AG04449 (cell line): ENCODE measurements around the gene TBK1.

ENCODE experiments used
- CTCF ChIA-PET: fragments of 350-600 bp; formaldehyde crosslinking; extraction: SDS; loops from one replicate; lab custom pipeline; 2021; ENCODE audit warnings: antibody characterized with exemption; lab: Yijun Ruan, JAX
- POLR2A ChIA-PET: fragments of 400-600, 350-600 bp; formaldehyde crosslinking; extraction: SDS; loops from one replicate; lab custom pipeline; 2020; ENCODE audit warnings: antibody characterized with exemption, inconsistent platforms; lab: Yijun Ruan, JAX
- DNase-seq: peaks from one replicate; pipeline ENCODE4 v3.0.0-alpha.2; 2010; ENCODE audit warnings: low read depth, low spot score
- H3K4me3 ChIP-seq: 2 replicates; pipeline ENCODE4 v1.5.1; 2011; ENCODE audit warnings: low read depth, mild to moderate bottlenecking, control low read depth, low read length
- TF ChIP-seq, protein P1 (sequence below): IDR thresholded peaks from one replicate; pipeline ENCODE4 v1.5.1; 2011; ENCODE audit warnings: mild to moderate bottlenecking, moderate library complexity, low read length, control low read depth, inconsistent platforms; ENCODE audit not compliant: insufficient read depth; ENCODE audit errors: missing control alignments

The TBK1 gene

DNA sequence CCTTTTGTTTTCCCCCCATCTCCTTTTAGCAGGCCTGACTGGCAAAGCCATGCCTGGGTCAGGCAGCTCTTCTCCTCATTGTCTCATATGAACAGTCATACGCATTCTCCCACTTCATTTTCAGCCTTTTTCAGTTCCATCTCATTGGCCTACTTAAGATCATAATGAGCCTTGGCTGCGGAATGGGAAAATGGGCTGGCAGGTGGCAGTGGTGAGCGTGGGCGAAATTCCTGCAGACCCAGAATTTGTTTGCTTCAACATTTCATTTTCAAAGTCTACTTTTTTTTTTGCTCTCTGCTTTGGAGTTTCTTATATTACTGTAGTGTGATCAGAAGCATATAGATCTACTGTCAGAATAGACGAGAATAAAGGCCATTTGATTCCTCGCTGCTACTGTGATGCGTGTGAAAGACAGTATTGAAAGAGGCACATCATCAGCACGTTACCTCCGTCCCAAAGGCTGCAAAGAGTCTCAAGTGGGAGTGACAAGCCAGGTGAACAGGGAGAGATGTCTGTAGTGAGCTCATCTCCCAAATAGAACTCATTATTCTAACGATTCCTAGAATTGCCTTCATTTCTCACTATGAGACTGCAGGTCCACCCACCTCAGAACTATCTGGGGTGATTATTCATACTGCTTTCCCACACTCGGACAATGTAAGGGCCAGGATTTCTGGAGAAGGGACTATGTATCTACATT, 73.7 kb downstream of the TBK1 start:
- TF ChIP-seq, protein P1, sequence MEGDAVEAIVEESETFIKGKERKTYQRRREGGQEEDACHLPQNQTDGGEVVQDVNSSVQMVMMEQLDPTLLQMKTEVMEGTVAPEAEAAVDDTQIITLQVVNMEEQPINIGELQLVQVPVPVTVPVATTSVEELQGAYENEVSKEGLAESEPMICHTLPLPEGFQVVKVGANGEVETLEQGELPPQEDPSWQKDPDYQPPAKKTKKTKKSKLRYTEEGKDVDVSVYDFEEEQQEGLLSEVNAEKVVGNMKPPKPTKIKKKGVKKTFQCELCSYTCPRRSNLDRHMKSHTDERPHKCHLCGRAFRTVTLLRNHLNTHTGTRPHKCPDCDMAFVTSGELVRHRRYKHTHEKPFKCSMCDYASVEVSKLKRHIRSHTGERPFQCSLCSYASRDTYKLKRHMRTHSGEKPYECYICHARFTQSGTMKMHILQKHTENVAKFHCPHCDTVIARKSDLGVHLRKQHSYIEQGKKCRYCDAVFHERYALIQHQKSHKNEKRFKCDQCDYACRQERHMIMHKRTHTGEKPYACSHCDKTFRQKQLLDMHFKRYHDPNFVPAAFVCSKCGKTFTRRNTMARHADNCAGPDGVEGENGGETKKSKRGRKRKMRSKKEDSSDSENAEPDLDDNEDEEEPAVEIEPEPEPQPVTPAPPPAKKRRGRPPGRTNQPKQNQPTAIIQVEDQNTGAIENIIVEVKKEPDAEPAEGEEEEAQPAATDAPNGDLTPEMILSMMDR: no peak
- CTCF ChIA-PET: interaction anchor here (1.4 to 4.1 kb wide), 2 partner anchors 23 to 24 kb away, joined by 5 to 26 read pairs; no protein-coding TSS in a partner anchor

DNA sequence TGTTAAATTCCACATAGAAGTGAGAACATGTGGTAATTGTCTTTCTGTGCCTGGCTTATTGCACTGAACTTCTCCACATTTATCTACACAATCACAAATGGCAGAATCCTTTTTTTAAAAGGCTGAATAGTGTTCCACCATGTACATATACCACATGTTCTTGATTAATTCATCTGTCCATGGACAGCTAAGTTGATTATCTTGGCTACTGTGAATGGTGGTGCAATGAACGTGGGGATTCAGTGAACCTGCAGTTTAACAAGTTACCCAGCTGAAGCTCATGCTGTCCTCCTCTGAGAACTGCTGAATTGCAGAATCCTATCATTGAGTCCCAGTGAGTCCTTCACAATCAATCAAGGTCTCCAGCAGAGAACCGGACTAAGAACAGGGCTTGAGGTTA, 74.9 kb downstream of the TBK1 start:
- TF ChIP-seq, protein P1: no peak
- POLR2A ChIA-PET: no interaction called here
- DNase-seq: no peak
- CTCF ChIA-PET: interaction anchor here (1.3 to 1.4 kb wide), 2 partner anchors 21 to 23 kb away, joined by 4 to 5 read pairs; no protein-coding TSS in a partner anchor
- H3K4me3 ChIP-seq: no peak overlapping the region

More for the DNA sequence above, 73.7 kb downstream of the TBK1 start:
- POLR2A ChIA-PET: no interaction called here
- DNase-seq: no peak
- no peak overlapping the region for H3K4me3 ChIP-seq

DNA sequence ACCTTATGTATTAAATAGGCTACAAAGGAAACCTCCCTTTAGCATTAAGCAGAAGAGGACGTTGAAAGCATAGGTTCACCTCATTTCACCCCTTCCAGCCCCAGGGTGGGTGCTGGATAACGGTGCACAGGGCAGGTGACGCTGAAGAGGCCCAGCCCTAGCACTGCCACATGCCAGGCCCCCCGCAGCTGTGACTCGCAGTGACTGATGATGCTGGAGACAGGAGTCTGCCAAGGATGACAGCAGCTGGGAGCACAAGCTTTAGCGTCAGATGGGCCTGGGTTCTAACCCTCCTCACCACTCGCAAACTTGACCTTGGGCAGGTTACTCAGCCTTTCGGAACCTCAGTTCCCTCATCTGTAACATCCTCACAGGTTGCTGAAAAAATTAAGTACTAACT, 76.7 kb downstream of the TBK1 start:
- POLR2A ChIA-PET: no interaction called here
- no peak for DNase-seq

DNA sequence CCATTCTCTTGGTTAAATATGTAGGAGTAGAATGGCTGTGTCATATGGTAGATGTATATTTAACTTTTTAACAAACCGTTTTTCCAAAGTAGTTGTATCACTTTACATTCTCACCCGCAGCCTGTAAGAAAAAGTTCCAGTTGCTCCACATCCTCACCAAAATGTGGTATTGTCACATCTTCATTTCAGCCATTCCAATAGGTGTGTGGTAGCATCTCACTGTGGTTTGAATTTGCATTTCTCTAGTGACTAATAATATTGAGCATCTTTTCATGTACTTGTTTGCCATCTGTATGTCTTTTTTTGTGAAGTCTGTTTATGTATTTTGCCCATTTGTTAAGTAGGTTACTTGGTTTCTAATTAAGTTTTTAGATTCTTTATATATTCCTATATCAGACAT, 78.6 kb downstream of the TBK1 start:
- POLR2A ChIA-PET: no interaction called here
- no peak for DNase-seq
- CTCF ChIA-PET: interaction anchor here (0.8 to 3.8 kb wide), 3 partner anchors 9 to 19 kb away, joined by 3 to 23 read pairs (median 3); no protein-coding TSS in a partner anchor
- no peak overlapping the region for H3K4me3 ChIP-seq
- TF ChIP-seq, protein P1: no peak

More for the DNA sequence above, 76.7 kb downstream of the TBK1 start:
- TF ChIP-seq, protein P1: no peak
- no peak overlapping the region for H3K4me3 ChIP-seq
- CTCF ChIA-PET: interaction anchor here (1.1 to 3.8 kb wide), 3 partner anchors 14 to 170 kb away, joined by 3 to 23 read pairs (median 3); no protein-coding TSS in a partner anchor

DNA sequence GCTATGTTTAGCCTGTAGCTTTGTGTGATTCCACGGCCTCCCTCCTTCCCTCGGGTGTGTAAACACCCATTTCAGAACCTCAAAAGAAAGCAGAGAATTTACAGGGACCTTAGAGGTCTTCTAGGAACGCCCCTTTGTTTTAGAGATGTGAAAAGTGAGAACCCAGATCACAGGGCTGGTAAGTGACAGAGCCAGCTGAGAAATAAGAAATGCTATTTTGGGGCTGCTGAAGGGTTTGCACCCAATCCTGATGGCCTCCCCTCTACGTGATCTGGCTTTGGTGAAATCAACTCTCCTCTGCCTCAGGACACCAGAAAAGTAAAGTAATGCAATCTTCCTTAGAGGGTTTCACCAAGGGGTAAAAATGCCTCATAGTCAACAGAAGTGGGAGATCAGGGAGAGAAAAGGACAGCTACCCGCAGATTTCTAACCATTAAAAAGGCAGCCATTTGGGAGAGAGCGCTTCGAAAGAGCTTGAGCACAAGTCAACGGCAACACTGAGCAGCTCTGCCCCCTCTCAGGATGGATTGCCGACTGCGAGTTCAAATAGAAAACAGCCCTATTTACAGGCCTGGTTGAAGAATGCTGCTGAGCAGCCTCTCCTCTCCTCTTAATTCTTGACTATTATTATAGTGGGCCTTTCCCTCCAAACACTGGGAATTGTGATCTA, 79.9 kb downstream of the TBK1 start:
- CTCF ChIA-PET: interaction anchor here (1.5 to 3.8 kb wide), 2 partner anchors 17 to 165 kb away, joined by 3 to 23 read pairs; no protein-coding TSS in a partner anchor
- POLR2A ChIA-PET: no interaction called here
- TF ChIP-seq, protein P1: no peak
- no peak for DNase-seq
- no peak overlapping the region for H3K4me3 ChIP-seq
